ENCODE data around the gene AP3S1.

GRCh38 chr5:115858396-115858795 lies 16.7 kb downstream of the AP3S1 start:
- TF ChIP-seq POLR2A (IDR thresholded peaks at IDR 0.05) = no peak
- TF ChIP-seq, protein P1, sequence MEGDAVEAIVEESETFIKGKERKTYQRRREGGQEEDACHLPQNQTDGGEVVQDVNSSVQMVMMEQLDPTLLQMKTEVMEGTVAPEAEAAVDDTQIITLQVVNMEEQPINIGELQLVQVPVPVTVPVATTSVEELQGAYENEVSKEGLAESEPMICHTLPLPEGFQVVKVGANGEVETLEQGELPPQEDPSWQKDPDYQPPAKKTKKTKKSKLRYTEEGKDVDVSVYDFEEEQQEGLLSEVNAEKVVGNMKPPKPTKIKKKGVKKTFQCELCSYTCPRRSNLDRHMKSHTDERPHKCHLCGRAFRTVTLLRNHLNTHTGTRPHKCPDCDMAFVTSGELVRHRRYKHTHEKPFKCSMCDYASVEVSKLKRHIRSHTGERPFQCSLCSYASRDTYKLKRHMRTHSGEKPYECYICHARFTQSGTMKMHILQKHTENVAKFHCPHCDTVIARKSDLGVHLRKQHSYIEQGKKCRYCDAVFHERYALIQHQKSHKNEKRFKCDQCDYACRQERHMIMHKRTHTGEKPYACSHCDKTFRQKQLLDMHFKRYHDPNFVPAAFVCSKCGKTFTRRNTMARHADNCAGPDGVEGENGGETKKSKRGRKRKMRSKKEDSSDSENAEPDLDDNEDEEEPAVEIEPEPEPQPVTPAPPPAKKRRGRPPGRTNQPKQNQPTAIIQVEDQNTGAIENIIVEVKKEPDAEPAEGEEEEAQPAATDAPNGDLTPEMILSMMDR (IDR thresholded peaks at IDR 0.05) = no peak

Measured in right lobe of liver (tissue), 4 donors.